ENCODE measurements around the gene SELENOF.
"Not testable (repeated sequence)": the region's sequence is repeated elsewhere in the genome, so short reads cannot be mapped to it uniquely, and the experiment has no call there.

Gene SELENOF

DNA sequence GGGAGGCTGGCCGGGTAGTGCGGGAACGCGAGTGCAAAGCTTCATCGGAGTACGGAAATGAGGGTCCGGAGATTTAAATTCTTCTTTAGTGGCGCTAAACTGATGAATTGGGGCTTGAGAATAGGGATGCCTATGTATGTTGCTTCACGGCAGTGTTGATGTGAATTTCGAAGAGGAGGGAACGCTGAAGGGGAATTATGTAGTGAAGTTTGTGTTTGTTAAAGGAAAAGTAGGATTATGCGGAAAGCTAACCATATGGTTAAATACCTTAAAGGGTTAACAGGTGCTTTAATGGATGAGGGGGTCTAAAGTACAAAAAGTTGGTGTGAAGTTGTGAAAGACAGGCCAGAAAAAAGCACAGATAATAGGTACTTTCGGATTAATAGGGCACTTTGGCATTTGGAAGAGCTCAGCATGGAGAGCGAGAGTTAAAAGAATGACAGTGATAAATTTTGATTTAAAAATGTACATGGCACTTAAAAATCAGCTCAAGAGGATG, 1.9 kb upstream of the SELENOF start:
- DNase-seq: no peak

DNA sequence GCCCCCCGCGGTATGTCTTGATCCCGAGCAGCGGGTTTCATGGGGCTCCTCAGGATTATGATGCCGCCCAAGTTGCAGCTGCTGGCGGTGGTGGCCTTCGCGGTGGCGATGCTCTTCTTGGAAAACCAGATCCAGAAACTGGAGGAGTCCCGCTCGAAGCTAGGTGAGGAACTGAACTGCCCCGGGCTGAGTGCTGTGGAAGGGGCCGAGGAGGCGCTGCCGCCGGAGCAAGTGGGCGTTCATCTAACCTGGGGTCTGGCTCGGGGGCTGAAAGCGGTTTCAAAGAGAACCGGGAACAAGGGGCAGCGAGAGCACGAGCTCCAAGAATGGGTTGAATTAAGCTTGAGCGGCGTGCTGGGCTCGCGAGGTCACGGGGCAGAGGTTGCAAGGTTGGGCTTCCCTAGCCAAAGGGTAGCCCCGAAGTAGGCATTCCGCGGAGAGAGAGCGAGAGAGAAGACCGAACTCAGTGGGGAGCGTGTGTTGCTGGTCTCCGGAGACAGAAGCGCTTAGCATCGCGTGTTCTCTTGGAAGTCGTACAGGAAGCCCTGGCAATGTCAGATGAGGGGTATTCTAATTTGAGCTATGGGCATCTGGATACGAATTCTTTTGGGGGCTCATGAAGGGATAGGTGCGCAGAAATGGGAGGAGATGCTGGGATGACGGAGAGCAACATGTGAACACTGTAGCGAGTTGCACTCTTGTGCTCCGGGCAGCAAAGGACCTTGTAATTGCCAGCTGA, 1.2 kb upstream of the SELENOF start:
- no peak for DNase-seq

DNA sequence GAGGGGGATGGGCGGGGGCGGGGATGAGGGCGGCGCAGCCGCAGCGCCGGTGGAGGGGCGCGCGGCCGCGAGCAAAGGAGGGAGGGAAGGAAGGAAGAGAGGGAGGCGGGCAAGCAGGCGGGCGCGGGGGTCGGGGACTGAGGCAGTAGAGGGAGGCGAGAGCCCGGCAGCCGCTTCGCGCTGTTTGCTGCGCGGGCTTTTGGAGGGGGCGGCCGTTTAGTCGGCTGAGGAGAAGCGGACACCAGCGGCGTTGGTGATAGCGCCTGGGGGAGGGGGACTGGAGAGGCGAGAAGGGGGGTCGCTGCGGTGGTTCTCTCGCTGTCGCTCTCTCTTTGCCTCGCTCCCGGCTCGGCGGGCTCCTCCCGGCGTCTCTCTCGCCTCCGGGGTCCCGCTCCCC, 673 bp upstream of the SELENOF start, which contains the start of gene HS2ST1:
Gene HS2ST1, plus strand, starts transcription at position 35 of the 397 bp plus-strand sequence.
- DNase-seq: no peak

DNA sequence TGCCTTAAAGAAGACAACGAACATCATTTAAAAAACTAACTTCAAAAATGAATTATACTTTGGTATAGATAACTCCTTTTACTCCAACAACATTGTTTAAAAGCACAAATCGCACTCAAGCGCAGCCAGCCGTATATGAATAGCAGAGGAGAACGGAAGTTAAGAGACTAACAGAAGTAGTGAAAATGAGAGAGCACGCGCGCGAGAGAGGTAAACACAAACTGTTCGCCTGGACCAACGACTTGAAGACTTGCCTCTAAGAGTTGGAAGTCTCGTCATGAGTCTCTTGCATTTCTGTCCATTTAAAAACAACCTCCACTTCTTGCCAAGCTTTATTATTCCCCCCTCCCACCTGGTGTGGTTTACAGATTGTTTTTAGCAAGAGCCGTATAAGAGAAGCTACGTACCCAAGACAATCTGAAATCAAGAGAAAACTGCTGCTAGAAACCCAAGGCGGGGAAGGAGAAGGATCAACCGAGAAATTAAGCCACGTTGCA, 479 bp downstream of the SELENOF start:
- DNase-seq: no peak

DNA sequence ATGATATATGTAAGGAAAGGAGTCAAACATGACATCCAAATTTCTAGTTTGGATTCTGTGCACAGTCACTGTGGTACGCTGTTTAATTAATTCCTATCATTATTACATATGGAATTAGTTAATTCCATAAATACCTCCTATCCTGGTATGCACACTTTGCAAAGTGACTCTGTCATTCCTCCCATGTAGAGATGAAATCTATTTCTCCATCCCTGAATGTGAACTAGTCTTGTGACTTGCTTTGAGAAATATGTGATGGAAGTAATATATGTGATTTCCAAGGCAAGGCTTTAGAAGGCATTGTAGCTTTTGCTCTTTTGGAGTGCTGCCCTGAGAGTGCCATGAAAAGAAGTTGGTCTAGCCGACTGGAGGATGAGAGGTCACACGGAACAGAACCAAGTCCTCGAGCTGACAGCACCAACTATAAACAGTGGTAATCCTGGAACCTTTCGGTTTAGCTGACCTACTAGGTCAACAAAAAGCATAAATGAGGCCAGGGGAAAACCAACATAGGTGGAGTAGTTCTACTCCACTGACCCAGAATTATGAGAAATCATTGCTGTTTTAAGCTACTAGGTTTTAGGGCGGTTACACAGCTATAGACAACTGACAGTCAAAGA, 1.5 kb downstream of the SELENOF start:
- no peak for DNase-seq

DNA sequence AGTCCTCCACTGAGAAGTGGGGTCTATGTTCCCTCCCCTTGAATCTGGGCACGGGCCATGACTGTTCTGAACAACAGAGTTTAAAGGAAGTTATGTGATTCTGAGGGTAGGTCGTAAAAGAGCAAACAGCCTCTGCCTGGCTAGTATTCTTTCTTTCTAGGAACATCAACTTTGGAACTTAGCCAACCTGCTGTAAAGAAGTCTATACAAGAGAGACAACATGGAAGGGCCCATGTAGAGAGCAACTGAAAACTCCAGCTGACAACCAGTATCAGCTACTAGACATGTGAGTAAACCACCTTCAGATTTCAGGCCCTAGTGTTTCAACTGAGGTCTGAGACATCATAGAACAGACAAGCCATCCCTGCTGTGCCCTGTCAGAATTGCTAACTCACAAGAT, 7.5 kb downstream of the SELENOF start:
- no peak for DNase-seq

DNA sequence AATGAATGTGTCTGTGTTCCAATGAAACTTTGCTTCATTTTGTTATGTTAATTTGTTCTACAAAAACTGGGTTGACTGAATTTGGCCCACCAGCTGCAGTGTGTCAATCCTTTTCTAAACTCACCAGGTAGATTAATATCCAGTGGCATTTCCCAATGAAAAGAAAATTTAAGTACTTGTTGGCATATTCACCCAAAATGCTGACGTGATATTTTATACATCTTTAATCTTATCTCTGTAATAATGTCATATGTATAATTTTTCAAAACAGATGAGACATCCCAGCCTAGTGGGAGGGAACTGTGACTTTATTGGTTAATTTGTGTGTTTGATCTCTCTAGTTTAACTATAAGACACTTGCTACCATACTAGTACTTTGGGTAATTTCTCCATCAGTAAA, 8.1 kb downstream of the SELENOF start:
- no peak for DNase-seq

DNA sequence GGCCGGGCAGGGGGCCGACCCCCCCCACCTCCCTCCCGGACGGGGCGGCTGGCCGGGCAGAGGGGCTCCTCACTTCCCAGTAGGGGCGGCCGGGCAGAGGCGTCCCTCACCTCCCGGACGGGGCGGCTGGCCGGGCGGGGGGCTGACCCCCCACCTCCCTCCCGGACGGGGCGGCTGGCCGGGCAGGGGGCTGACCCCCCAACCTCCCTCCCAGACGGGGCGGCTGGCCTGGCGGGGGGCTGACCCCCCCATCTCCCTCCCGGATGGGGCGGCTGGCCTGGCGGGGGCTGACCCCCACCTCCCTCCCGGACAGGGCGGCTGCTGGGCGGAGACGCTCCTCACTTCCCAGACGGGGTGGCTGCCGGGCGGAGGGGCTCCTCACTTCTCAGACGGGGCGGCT, 14.5 kb downstream of the SELENOF start:
- not testable (repeated sequence) for DNase-seq

DNA sequence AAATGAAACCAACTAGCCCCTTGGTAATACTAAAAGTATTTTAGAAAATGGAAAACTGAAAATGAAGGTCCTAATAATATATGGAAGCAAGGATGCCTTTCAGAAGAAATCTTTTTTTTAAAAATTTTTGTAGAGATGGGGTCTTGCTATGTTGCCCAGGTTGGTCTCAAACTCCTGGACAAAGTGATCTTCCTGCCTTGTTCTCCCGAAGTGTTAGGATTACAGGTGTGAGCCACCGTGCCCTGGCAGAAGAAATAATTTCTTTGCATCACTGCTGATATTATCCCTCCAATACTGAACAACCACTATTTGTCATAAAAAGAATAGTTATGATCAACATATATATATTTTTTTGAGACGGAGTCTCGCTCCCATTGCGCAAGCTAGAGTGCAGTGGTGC, 25.6 kb downstream of the SELENOF start:
- DNase-seq: no peak

DNA sequence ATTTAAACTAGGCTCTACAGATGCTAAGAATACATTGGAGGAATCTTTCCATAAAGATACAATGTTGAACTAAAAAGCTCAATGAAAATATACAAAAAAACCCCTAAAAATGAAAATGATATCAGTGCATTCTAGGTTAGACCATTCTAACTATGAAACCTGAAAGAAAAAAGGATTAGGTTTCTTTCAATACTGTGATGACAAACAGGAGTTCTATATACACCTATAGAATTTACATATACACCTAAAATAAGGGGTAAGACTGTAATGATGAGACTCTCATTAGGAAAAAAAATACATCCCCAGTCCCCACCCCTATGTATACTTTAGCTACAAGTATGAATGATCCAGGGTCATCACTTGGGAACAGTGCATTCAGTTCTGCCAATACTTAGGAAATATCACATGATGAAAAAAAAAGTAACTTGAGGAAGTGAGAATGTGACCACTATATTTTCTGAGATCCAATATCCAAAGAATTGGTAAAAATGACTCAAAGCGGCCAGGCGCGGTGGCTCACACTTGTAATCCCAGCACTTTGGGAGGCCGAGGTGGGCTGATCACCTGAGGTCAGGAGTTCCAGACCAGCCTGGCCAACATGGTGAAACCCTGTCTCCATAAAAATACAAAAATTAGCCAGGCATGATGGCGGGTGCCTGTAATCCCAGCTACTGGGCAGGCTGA, 26.3 kb downstream of the SELENOF start:
- DNase-seq: no peak

DNA sequence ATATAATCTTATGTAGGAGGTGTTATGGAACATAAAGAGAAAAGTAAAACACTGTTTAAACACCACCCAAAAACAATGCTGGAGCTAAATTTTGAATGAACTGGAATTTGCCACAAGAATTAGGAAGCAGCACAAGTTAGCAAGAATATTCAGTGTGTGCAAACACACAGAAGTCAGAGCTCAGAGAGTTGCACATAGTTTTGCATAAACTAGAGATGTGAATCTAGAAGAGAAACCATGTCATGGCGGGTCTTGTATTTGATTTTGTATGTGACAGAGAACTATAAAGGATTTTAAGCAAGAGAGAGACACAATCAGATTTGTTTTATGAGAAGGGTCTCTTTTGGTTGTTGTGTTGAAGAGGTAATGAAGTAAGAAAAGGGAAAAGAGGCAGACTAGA, 38.2 kb downstream of the SELENOF start:
- DNase-seq: no peak

DNA sequence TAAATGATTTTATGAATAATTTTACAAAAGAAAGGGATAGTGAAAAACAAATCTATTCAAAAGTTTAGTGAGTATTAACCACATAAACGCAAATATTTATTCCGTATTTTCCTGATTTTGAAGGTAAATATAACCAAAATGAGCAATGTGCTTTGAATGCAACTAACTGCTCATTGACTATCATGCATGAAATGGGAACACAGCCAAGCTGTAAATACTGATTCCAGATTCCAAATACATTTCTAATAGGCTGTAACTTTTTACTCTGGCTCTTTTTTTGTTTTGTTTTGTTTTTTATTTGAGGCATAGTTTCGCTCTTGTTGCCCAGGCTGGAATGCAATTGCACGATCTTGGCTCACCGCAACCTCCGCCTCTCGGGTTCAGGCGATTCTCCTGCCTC, 41.8 kb downstream of the SELENOF start:
- no peak for DNase-seq

DNA sequence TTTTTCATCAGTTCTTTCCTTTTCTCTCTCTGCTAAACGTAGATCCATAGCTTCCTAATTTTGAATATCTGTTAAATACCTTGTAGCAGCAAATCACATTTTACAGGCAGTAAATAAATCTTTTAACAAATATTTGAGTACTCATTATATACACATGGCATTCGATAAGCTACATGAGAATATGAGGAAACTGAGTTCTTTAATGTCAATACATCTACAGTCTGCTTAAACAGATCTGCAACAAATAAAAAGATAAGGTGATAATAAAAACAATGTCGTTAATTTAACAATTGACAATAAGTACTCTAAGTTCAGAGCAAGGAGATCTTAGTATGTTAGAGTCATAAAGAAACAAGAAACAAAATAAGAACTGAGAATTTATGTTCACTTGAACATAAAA, 42.9 kb downstream of the SELENOF start:
- no peak for DNase-seq

DNA sequence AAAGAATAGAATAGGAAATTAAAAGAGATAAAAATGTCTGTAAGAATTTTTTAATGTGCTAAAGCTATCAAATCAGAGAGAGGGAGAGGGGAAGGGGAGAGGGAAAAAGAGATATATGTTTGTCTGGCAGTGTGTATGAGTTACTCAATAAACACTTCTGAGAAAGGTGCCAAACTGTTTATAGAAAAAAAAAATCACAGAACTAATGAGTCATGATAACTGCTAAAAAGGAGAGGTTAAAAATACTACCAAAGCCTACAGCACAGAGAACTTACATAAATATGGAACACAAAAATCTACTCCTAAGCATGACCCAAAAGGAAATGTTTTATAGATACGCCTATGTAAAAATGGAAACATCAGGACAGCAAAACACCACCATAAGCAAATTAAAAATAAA, 45.4 kb downstream of the SELENOF start:
- no peak for DNase-seq

DNA sequence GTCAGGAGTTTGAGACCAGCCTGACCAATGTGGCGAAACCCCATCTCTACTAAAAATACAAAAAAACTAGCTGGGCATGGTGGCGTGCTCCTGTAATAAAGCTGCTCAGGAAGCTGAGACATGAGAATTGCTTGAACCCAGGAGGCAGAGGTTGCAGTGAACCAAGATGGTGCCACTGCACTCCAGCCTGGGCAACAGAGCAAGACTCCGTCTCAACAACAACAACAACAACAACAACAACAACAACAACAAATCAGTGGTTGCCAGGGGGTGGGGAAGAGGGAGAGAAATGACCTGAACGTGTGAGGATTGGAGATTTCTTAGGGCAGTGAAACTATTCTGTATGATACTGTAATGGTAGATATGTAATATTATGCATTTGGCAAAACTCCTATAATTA, 46.6 kb downstream of the SELENOF start:
- not testable (repeated sequence) for DNase-seq

DNA sequence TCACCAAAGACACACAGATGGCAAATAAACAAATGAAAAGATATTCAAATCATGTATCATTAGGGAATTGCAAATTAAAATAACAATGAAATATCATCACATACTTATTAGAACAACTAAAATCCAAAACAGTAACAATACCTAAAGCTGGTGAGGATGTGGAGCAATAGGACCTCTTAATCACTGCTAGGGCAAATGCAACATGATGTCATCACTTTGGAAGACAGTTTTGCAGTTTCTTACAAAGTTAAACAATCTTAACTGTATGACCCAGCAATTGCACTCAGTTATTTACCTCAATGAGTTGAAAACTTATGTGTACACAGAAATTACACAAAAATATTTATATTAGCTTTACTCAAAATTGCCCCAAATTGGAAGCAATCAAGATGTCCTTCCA, 47.3 kb downstream of the SELENOF start:
- no peak for DNase-seq

DNA sequence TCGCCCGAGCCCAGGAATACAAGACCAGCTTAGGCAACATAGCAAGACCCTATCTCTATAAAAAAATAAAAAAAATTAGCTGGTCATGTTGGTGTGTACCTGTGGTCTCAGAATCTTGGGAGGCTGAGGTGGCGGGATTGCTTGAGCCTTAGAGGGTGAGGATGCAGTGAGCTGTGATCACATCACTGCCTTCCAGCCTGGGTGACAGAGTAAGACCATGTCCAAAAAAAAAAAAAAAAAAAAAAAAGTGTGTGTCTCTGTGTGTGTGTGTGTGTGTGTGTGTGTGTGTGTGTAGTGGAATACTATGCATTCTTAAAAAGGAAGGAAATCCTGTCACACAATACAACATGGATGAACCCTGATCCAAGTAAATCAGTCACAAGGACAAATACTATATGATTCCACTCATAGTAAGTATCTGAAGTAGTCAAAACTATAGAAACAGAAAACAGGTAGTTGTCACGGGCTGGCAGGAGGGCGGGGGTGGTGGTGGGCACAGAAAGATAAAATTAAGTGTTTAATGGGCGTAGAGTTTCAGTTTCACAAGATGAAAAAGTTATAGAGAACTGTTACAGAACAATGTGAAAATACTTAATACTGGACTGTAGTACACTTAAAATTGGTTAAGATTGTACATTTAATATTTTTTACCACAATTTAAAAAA, 47.8 kb downstream of the SELENOF start:
- DNase-seq: no peak

DNA sequence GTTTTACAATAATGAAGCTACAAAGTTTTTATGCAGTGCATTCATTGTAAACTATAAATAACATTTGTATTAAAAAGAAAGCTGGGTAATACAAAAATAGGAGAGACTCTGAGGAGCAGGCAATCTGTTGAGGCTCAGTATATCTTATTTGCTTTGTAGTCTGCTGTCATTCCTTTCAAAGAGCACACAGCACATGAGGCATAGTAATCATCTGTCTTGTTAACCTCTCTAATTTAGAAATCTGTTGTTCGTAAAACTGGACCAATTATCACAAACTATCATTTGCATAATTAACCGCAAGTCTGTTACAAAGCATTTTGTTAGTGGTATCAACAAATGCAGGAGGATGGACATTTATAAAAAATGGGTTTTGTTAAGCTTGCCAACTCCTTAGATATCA, 51.0 kb downstream of the SELENOF start:
- DNase-seq: no peak

DNA sequence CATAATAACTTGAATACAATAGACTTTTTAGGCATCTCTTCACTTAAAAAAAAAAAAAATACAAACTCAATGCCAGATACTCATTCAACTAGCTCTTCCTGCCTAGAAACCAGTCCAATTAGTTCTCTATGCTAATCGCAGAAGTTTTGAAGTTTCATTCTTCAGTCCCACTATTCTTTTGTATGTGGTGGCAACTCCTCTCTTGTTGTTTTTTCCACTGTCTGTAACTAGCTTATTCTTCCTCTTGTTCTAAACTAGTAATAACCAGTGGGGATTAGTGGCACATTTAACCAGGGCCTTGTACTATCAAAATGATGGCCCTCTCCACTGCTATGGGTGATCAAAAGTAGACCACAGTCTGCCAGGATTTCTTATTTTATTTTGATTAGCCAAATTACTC, 52.5 kb downstream of the SELENOF start:
- DNase-seq: no peak

DNA sequence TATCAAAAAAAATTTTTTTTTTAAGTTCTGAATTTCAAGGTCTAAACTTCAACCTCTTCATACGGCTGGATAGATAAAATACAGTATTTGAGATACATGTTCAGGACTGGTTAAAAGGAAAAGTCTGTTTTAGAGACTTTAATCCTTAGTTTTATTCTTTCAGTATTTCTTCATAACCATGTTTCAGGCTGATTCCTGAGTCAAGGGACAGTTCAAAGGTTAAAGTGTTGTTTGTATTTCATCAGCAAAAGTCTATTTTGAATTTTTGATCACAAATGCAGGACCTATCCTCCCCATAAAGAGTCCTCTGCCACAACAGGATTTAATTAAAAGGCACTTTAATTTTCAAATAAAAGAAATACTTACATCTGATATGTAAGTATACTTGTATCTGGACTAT, 53.5 kb downstream of the SELENOF start:
- no peak for DNase-seq

DNA sequence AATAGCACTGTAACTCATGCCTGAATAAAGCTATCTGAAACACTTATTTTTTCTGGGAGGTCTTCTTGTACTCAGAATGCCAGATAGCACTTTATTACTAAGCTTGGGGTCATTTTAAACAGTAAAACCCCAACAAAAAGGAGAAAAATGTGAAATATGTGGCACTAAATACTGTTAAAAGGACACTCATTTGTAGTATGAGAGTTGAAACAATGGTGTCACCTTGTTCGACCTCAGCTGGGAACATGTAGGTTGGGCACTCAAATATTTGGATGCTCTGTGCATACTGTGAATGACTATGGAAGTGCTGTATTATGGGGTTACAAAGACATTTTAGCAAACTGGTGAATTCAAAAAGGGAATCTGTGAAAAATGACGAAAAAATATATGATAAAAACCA, 53.9 kb downstream of the SELENOF start:
- DNase-seq: no peak

DNA sequence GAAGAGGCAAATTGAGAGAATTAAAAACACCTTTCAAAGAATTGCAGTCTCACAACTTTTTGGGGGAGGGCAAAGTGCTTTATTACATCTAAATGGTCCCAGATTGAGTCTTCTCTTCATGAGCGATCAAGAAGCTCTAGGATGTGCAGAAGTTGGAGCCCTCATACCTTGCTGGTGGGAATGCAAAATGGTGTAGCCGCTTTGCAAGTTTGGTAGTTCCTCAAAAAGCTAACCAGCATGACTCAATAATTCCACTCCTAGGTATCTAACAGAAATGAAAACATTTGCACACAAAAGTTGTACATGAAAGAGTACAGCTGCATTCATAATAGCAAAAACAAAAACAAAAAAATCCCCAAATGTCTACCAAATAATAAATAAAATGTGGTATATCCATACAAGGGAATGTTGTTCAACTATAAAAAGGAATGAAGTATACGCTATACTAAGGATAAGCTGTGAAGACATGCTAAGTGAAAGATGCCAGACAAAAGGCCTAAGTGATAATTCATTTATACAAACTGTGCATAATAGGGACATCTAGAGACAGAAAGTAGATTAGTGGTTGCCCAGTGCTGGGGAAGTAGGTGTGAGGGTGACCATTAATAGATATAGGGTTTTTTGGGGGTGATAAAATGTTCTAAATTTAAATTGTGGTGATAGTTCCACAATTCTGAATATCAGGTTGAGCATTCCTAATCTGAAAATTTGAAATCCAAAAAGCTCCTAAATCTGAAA, 55.2 kb downstream of the SELENOF start:
- DNase-seq: no peak

DNA sequence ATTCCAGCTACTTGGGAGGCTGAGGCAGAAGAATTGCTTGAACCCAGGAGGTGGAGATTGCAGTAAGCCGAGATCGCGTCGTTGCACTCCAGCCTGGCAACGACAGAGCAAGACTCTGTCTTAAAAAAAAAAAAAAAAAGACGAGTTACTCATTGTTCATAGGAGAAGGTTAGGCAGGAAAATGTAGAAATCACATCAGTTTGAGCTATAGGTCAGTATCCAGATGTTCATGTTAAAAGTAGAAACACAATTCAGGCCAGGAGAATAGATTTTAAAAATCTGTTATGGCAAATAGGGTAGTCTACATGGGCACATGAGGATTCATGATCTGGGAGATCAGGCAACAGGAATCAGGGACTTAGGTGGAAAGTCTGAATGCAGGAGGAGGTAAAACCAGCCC, 57.7 kb downstream of the SELENOF start:
- no peak for DNase-seq

Data from NCI-H524 treated with DMSO at 0.1 percent for 48 hours (cell line).